HG03565 (cell line): ENCODE measurements around the gene ZDHHC12.
A peak's percentile ranks its signal among the peaks of the same experiment; 100 is the strongest.

Experiments
- ATAC-seq: cut with Tn5 transposase; IDR thresholded peaks from one replicate; pipeline ENCODE4 v1.9.1; 2021; ENCODE audit warnings: mild to moderate bottlenecking, moderate library complexity; ENCODE audit not compliant: unreplicated experiment

Gene ZDHHC12

DNA sequence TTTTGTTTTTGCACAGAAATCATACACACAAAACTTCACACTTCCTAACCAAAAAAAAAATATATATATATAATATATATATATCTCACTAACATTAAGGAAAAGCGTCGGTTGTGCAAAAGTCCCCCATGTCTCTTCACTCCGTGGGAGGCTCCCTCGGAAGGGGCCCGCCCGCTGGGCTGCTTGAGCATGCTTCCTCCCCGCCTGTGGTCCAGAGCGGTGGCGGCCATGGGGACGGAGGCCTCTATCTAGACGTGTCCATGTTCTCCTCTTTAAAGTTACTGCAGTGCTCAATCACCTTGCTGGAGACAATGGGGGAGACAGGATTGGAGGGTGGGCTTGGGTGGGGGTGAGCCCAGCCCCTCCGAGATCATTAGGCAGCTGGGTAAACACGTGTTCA is 7.2 kb upstream of the ZDHHC12 start:
- no peak for ATAC-seq

GRCh38 chr9:128729766-128730517 is 6.0 kb upstream of the ZDHHC12 start:
- ATAC-seq: no peak

DNA sequence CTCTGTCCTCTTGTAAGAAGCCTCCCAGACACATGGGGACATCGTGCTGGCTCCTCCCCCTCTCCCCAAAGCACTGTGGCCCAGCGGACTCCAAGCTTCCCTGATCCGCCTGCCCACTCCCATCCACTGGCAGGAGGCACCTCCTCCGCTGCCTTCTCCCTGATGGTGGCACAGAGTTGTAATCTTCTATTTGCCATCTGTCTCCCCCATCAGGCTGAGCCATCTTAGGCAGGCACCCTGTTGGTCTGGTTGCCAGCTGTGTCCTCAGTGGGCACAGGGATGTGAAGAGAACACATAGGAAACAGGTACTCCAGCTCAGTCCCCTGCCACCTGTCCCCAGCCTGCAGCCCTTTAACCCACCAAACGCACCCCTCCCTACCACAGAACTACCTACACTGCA is 5.4 kb upstream of the ZDHHC12 start:
- ATAC-seq: no peak

GRCh38 chr9:128728298-128728697 is 4.4 kb upstream of the ZDHHC12 start:
- no peak for ATAC-seq

DNA sequence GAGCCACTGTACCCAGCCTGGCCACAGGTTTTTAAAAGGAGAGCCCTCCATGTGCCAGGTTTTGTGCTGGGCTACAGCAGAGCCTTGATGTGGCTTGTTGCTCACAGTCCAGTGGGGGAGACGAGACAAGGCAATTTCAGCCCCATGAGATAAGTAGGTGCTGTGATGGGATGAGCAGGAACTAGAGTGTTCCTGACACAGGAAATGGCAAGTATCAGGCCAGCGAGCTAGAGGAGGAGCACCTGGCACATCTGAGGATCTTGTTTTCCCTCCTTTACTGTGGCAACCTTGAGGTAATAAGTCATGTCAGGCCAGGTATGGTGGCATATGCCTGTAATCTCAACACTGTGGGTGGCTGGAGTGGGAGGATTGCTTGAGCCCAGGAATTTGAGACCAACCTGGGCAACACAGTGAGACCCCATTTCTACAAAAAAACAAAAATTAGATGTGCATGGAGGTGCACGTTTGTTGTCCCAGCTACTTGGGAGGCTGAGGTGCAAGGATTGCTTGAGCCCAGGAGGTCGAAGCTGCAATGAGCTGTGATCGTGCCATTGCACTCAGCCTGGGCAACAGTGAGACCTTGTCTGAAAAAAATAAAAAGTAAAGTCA is 3.8 kb upstream of the ZDHHC12 start:
- no peak for ATAC-seq

GRCh38 chr9:128724744-128725211 is 851 bp upstream of the ZDHHC12 start:
- ATAC-seq: peak; percentile 11

- no peak for ATAC-seq
Measured at GRCh38 chr9:128723352-128723865, 518 bp downstream of the ZDHHC12 start.

DNA sequence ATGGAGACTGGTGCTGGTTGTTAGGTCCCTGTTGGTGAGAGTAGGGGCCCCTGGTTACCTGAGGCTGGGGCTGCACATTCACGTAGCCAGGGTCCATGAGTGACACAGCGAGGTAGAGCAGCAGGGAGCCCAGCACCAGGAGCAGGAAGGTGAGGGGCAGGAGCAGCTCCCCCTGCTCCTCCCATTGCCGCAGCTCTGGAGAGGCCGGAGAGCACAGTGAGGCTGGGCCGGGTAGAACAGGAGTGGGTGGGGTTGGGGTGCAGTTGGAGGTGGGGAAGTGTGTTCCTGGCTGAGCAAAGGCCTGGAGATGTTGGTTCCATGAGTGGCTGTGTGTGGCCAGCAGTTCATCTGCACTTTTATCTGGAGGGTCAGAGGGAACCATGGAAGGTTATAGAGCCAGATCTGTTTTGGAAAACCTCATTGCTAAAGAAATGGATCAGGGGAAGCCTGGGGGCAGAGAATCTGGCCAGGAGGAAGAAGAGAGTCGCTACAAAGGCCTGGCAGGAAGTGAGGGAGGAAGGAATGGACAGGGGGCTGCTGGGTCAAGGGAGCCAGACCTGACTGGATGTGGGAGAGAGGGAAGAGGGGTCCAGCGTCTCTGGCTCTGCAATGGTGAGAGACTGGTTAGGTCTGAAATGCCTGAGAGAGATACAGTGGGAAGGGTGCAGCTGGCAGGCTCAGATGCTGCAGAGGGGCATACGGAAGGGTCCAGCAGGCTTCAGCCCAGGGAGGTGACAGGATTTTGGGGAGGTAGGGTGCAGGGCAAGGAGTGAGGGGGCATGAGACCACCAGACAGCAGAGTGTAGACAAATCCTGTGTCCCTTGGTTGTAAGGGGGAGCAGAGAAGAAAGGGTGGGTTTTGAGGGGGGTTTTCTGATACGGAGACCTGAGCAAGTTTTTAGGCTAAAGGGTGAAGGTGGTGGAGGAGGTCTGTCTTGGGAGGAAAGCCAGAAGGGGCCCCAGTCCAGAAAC is 1.3 kb downstream of the ZDHHC12 start:
- no peak for ATAC-seq

DNA sequence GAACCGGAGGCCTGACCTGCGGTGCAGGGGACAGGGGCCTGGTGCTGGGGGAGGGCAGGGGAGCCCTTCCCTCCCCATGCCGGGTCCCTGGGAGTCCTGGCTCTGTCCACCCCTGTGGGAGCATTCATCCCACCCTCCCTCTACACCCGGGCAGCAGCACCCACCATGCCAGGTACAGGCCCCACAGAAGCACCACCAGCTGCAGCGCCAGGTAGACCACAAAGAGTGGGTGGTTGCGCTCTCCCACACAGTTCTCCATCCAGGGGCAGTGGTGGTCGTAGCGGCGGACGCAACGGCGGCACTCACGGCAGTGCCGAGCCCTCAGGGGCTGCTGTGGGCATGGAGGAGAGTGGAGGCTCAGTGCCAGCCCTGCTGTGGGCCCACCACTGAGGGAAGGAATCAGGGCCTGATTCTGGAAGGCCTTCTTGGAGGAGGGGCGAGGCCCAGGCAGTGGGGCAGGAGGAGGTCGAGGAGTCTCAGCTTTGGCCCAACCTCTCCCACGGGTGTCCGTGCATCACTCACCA is 2.4 kb downstream of the ZDHHC12 start:
- no peak for ATAC-seq

DNA sequence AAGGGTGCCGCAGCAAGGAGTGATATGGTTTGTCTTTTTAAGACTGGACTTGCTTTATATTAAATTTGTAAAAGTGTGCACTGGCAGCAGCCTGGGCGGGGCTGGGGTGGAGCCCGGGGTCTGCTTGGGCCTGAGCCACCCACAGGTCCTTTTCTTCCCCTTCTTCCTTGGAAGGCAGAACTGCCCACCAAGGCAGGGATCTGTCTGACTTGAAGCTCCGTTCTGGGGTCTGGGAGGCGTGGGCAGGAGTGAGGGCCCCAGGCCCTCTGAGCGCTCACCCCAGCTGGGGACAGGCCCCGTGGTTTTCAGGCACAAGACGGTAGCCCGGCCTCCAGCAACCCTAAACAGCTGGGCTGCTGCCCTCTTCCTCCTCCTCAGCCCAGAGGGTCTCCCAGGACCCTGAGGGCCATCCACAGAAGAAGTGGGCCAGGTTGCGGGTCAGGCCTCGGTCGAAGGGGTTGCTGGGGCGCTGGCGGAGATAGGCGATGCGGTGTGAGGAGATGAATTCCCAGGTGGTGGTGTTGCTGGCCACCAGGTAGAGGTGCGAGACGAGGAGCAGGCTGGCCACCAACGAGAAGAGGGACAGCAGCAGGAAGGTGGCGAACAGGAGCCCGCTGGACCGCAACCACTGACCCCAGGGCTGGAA is 3.0 kb downstream of the ZDHHC12 start:
- ATAC-seq: no peak

GRCh38 chr9:128719919-128720605 is 3.9 kb downstream of the ZDHHC12 start:
- no peak for ATAC-seq

GRCh38 chr9:128718475-128718874 is 5.5 kb downstream of the ZDHHC12 start:
- no peak for ATAC-seq

DNA sequence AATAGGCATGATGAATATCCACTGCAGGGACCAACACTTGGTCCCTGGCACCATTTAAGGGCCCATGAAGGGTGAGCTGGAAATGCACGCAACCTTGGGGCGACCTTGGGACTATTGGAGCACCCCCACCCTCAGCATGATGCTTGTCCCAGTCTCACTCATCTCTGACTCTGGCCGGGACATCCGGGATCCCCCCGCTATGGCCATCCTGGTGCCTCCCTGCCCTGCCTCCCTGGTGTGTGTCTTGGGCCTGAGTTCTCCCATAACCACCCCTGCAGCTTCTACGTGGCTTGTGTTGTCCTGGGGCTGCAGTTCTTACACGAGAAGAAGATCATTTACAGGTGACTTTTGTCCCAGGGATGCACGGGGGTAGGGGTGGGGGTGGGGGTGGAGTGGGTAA is 5.9 kb downstream of the ZDHHC12 start:
- no peak for ATAC-seq

- ATAC-seq: no peak
Measured at GRCh38 chr9:128716581-128717254, 7.2 kb downstream of the ZDHHC12 start.

DNA sequence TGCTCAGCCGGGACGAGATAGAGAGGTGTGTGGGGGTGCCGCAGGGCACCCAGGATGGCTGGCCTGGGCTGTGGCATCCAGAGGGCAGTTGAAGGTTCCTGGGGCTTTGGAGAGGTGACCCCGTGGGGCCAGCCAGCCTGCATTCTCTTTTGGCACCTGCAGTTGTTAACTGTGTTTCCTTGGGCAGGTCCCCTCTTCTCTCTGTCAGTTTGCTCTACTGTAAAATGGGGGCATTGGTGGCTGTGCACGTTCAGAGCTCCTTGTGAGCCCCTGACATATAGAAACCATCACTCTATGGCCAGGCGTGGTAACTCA is 8.5 kb downstream of the ZDHHC12 start:
- no peak for ATAC-seq

DNA sequence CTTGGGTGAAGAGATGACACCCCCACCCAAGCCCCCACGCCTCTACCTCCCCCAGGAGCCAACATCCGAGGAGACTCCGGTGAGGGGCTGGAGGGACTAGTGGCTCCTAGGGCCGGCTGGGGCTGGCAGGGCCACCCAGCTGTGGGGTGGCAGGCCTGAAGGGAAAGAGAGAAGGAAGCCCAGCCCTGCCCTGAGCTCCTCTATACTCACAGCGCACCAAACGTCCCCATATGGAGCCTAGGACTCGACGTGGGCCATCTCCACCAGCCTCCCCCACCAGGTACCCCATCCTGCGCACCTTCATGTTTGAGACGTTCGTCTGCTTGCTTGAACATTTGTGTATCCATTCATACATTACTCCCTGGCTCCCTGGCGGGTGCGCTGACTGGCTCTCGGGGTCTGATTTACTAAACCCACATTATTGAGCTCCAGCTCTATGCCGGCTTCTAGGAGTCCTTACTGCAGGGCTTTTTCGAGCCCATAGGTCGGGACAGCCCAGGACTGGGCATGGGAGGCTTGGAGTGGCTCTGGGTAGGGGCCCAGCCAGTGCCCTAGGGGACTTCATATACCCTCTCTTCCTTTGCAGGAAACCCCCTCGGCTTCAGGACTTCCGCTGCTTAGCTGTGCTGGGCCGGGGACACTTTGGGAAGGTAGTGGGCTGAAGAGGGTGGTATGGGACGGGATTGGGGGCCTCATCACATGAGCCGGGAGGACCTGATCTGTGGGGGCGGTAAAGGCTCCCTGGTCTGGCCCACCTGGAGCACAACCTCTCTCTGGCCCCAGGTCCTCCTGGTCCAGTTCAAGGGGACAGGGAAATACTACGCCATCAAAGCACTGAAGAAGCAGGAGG is 9.1 kb downstream of the ZDHHC12 start:
- no peak for ATAC-seq

DNA sequence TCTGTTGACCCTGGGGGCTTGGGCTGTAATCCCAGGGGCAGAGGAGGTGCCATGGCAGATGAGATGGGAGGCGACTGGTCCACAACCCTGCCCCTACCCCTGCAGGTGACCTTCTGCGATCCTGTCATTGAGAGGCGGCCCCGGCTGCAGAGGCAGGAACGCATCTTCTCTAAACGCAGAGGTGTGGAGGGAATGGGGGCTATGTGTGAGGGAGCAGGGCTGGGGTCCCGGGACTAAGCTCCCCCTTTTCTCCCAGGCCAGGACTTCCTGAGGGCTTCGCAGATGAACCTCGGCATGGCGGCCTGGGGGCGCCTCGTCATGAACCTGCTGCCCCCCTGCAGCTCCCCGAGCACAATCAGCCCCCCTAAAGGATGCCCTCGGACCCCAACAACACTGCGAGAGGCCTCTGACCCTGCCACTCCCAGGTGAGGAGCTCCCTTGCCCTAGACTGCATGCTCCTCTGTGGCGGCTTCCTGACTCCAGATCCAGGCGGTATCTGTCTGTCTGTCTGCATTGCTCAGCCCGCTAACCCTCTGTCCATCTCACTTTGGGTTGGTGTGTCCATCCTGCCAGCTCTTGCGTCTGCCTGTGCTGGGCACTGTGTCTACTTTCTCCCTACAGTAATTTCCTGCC is 9.9 kb downstream of the ZDHHC12 start:
- ATAC-seq: no peak

- ATAC-seq: no peak
Measured at GRCh38 chr9:128713411-128713780, 10.5 kb downstream of the ZDHHC12 start.
